OCI-LY7 (cell line): ENCODE measurements around the gene ROBO1. TPM values are rescaled to one million over a fixed set of nuclear protein-coding genes. Genes with fewer than 3 reads are reported as not detected.

Experiments used
- BruUV-seq: library from RNA; stranded (reverse); fragments of 400-500 nt; replicated peaks from 2 replicates; lab custom pipeline; 2021; lab: Mats Ljungman, UMichigan
- CTCF ChIA-PET: fragments of 300-600 bp; sonication (Branson Sonifier 250); formaldehyde crosslinking; loops from one replicate; lab custom pipeline; 2022; ENCODE audit warnings: antibody characterized with exemption; ENCODE audit not compliant: unreplicated experiment; lab: Charles Lee
- POLR2A ChIA-PET: fragments of 300-600 bp; sonication (Branson Sonifier 250); formaldehyde crosslinking; loops from one replicate; lab custom pipeline; 2022; ENCODE audit warnings: antibody characterized with exemption; lab: Charles Lee
- DNase-seq: peaks from one replicate; pipeline ENCODE4 v3.0.0-alpha.2; 2015; ENCODE audit warnings: low spot score
- H2AFZ ChIP-seq: fragments of 200-600 bp; sonication (generic), shearing (Covaris generic); 2 replicates; pipeline ENCODE4 v1.6.1; 2014; ENCODE audit warnings: mild to moderate bottlenecking, antibody characterized with exemption, low read length, moderate library complexity
- H3K27ac ChIP-seq: fragments of 200-600 bp; sonication (generic); 2 replicates; pipeline ENCODE4 v1.5.1; 2014; ENCODE audit warnings: mixed run types, low read depth, mild to moderate bottlenecking, moderate library complexity, low read length, inconsistent platforms; ENCODE audit not compliant: poor library complexity, severe bottlenecking
- H3K36me3 ChIP-seq: fragments of 200-600 bp; sonication (generic); 2 replicates; pipeline ENCODE4 v1.6.1; 2014; ENCODE audit warnings: mild to moderate bottlenecking, antibody characterized with exemption, low read length, moderate library complexity, mixed read lengths; ENCODE audit not compliant: insufficient read depth
- H3K4me1 ChIP-seq: fragments of 200-600 bp; sonication (generic); 2 replicates; pipeline ENCODE4 v1.5.1; 2014; ENCODE audit warnings: mild to moderate bottlenecking, low read length; ENCODE audit not compliant: insufficient read depth, poor library complexity, severe bottlenecking
- H3K4me2 ChIP-seq: fragments of 200-600 bp; sonication (generic); 2 replicates; pipeline ENCODE4 v1.6.1; 2014; ENCODE audit warnings: mild to moderate bottlenecking, low read length
- H3K4me3 ChIP-seq: fragments of 200-600 bp; sonication (generic); 2 replicates; pipeline ENCODE4 v1.5.1; 2014; ENCODE audit warnings: mild to moderate bottlenecking, low read depth, low read length; ENCODE audit not compliant: poor library complexity, severe bottlenecking
- H3K79me2 ChIP-seq: fragments of 200-600 bp; sonication (generic); 2 replicates; pipeline ENCODE4 v1.6.1; 2016; ENCODE audit warnings: low read depth, mild to moderate bottlenecking, low read length, moderate library complexity, mixed read lengths; ENCODE audit not compliant: insufficient read depth
- H3K9me2 ChIP-seq: fragments of 200-600 bp; sonication (generic); 2 replicates; pipeline ENCODE4 v1.6.1; 2016; ENCODE audit warnings: mild to moderate bottlenecking, low read length, mixed read lengths; ENCODE audit not compliant: insufficient read depth
- H3K9me3 ChIP-seq: fragments of 200-600 bp; sonication (generic); 2 replicates; pipeline ENCODE4 v1.6.1; 2014; ENCODE audit warnings: mild to moderate bottlenecking, mixed run types, low read length, mixed read lengths
- H4K20me1 ChIP-seq: fragments of 200-600 bp; sonication (generic); 2 replicates; pipeline ENCODE4 v1.6.1; 2014; ENCODE audit warnings: mild to moderate bottlenecking, antibody characterized with exemption, low read length, moderate library complexity, mixed read lengths; ENCODE audit not compliant: insufficient read depth
- EZH2phosphoT487 ChIP-seq: fragments of 200-600 bp; sonication (generic); IDR thresholded peaks from 2 replicates; pipeline ENCODE4 v1.6.1; 2018; ENCODE audit warnings: low read depth, borderline replicate concordance, mild to moderate bottlenecking, mixed run types, antibody characterized with exemption, low read length, moderate library complexity, mixed read lengths
- intact Hi-C: fragments of 100-400 bp; cut with micrococcal nuclease; formaldehyde crosslinking; loops from one replicate; pipeline ENCODE4 v1.10.0; 2022; ENCODE audit not compliant: unreplicated experiment
- total RNA-seq, 2 experiments: library from RNA; depleted of rRNA in 1 of 2; stranded (reverse); fragments of >200 nt in 1 of 2; shearing (Covaris generic) in 1 of 2; gene quantifications; 2 replicates each; pipeline ENCODE4 v1.2.3, GENCODE V29; 2014 to 2022
- TF ChIP-seq, protein P1 (sequence below): fragments of 200-600 bp; sonication (generic); conservative IDR thresholded peaks from 2 replicates; pipeline ENCODE4 v1.5.1; 2014; ENCODE audit warnings: mild to moderate bottlenecking, antibody characterized with exemption, low read length, moderate library complexity, mixed read lengths

The ROBO1 gene
- total RNA-seq, 2 experiments from 2014 or later: not detected

DNA sequence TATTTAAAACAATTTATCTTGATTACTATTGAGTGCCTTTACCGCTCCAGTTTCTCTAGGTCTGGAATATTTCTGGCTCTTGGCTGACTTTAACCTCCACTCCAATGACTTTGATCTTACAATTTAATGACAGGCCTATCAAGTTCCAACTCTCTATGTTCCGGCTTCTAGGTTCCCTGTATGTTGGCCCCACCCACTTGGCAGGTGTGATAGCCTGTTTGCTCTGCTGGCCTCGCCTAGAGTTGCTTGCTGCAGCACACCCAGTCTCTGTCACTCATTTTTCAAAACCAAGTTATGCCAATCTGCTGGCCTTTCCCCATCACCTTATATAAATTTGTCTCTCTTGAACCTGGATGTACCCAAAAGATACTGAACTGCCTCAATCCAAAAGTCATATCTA, 428.0 kb downstream of the ROBO1 start:
- intact Hi-C loops: no loop called here
- H3K9me3 ChIP-seq: no peaks in the 10 kb centered on the region
- no peak overlapping the region for H3K27ac ChIP-seq
- DNase-seq: no peak
- no peak for TF ChIP-seq EZH2phosphoT487
- TF ChIP-seq, protein P1, sequence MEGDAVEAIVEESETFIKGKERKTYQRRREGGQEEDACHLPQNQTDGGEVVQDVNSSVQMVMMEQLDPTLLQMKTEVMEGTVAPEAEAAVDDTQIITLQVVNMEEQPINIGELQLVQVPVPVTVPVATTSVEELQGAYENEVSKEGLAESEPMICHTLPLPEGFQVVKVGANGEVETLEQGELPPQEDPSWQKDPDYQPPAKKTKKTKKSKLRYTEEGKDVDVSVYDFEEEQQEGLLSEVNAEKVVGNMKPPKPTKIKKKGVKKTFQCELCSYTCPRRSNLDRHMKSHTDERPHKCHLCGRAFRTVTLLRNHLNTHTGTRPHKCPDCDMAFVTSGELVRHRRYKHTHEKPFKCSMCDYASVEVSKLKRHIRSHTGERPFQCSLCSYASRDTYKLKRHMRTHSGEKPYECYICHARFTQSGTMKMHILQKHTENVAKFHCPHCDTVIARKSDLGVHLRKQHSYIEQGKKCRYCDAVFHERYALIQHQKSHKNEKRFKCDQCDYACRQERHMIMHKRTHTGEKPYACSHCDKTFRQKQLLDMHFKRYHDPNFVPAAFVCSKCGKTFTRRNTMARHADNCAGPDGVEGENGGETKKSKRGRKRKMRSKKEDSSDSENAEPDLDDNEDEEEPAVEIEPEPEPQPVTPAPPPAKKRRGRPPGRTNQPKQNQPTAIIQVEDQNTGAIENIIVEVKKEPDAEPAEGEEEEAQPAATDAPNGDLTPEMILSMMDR: no peak
- no peaks in the 10 kb centered on the region for H3K79me2 ChIP-seq
- no peaks in the 10 kb centered on the region for H3K36me3 ChIP-seq
- ChIA-PET CTCF (no interaction called here), POLR2A (no interaction called here)
- H2AFZ ChIP-seq: no peak overlapping the region
- H3K9me2 ChIP-seq: no peaks in the 10 kb centered on the region
- H3K4me2 ChIP-seq: no peak overlapping the region
- no peak overlapping the region for H3K4me3 ChIP-seq
- no peaks in the 10 kb centered on the region for H3K4me1 ChIP-seq
- BruUV-seq: no TSS peak
- H4K20me1 ChIP-seq: no peaks in the 10 kb centered on the region

DNA sequence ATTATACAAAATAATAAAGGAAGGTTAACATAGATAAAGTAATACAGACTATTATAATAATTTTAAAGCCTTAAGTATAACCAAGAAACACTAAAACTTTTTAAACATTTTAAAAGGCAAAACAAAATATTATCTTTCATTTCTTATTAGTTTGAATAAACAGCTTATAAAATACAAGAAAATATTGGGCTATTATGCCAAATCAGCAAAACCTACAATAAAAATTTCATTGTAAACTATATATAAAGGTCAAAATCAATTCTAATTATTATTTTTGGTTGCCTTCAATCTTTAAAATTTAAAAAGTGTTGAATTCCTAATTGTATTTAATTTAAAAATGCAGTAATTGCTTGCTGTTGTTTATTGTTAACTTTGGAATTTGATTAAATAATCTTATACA, 430.0 kb downstream of the ROBO1 start:
- no peaks in the 10 kb centered on the region for H3K4me1 ChIP-seq
- no peak overlapping the region for H3K4me2 ChIP-seq
- no peaks in the 10 kb centered on the region for H3K9me2 ChIP-seq
- ChIA-PET CTCF (no interaction called here), POLR2A (no interaction called here)
- no peaks in the 10 kb centered on the region for H3K36me3 ChIP-seq
- no peak overlapping the region for H3K27ac ChIP-seq
- no peaks in the 10 kb centered on the region for H3K9me3 ChIP-seq
- no peak overlapping the region for H2AFZ ChIP-seq
- no TSS peak for BruUV-seq
- intact Hi-C loops: no loop called here
- H3K79me2 ChIP-seq: no peaks in the 10 kb centered on the region
- DNase-seq: no peak
- no peak overlapping the region for H3K4me3 ChIP-seq
- no peaks in the 10 kb centered on the region for H4K20me1 ChIP-seq
- no peak for TF ChIP-seq EZH2phosphoT487
- TF ChIP-seq, protein P1: no peak

DNA sequence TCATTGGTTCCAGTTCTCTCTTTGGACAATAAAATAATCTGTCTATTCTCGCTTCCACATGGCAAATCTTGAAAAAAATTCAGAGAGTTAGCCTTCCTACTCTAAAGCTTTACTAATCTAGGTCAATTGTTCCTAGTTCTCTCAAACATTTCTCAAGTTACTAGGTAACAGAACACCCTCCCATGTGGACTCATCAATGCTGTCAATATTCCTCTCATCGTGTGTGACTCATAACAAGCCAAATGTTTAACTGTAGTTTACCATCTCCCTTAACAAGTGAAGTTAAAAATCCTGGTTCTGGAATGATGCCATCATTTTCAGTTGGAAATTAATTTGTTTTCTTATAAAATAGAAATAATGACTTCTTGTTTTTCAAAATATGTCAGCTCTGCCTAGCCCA, 438.6 kb downstream of the ROBO1 start:
- BruUV-seq: no TSS peak
- intact Hi-C loops: no loop called here

More for the DNA sequence above, 438.6 kb downstream of the ROBO1 start:
- DNase-seq: no peak
- Histone ChIP-seq H3K4me3 (no peak overlapping the region), H2AFZ (no peak overlapping the region), H3K9me3 (no peaks in the 10 kb centered on the region), H3K79me2 (no peaks in the 10 kb centered on the region), H3K4me2 (no peak overlapping the region), H3K4me1 (no peaks in the 10 kb centered on the region), H3K27ac (no peak overlapping the region), H3K36me3 (no peaks in the 10 kb centered on the region), H4K20me1 (no peaks in the 10 kb centered on the region), H3K9me2 (no peaks in the 10 kb centered on the region)
- TF ChIP-seq, protein P1: no peak
- no peak for TF ChIP-seq EZH2phosphoT487
- ChIA-PET CTCF (no interaction called here), POLR2A (interaction anchor here (0.6 kb wide), 2 partner anchors 57 to 382 kb away, joined by 3 read pairs; no protein-coding TSS in a partner anchor)
